ENCODE measurements around the gene TOM1L2. TPM values are rescaled to one million over a fixed set of nuclear protein-coding genes. Genes with fewer than 3 reads are reported as not detected.
"Not testable (repeated sequence)": the region's sequence is repeated elsewhere in the genome, so short reads cannot be mapped to it uniquely, and the experiment has no call there.

TOM1L2 gene
- total RNA-seq, 1 experiment from 2014 or later: 12.8 TPM

GRCh38 chr17:17940441-17940911, 31.7 kb downstream of the TOM1L2 start:
- H3K36me3 ChIP-seq: no peaks in the 10 kb centered on the region
- no peaks in the 10 kb centered on the region for H3K9me3 ChIP-seq
- H3K4me3 ChIP-seq: no peak overlapping the region
- H3K27me3 ChIP-seq: no peaks in the 10 kb centered on the region
- no peak for DNase-seq

GRCh38 chr17:17939941-17940340, 32.3 kb downstream of the TOM1L2 start:
- DNase-seq, H3K9me3 ChIP-seq, H3K36me3 ChIP-seq, H3K4me3 ChIP-seq, H3K27me3 ChIP-seq: not testable (repeated sequence)

- no peak for DNase-seq
- Histone ChIP-seq H3K27me3 (no peaks in the 10 kb centered on the region), H3K36me3 (no peaks in the 10 kb centered on the region), H3K4me3 (no peak overlapping the region), H3K9me3 (no peaks in the 10 kb centered on the region)
Observed at GRCh38 chr17:17938388-17939107, 33.7 kb downstream of the TOM1L2 start.

GRCh38 chr17:17937958-17938357, 34.2 kb downstream of the TOM1L2 start:
- H3K9me3 ChIP-seq: no peaks in the 10 kb centered on the region

GRCh38 chr17:17937201-17937853, 34.9 kb downstream of the TOM1L2 start:
- no peaks in the 10 kb centered on the region for H3K36me3 ChIP-seq
- H3K9me3 ChIP-seq: no peaks in the 10 kb centered on the region
- no peak overlapping the region for H3K4me3 ChIP-seq
- no peak for DNase-seq
- H3K27me3 ChIP-seq: no peaks in the 10 kb centered on the region

More at GRCh38 chr17:17937958-17938357, 34.2 kb downstream of the TOM1L2 start:
- H3K27me3 ChIP-seq: no peaks in the 10 kb centered on the region
- DNase-seq: no peak
- no peak overlapping the region for H3K4me3 ChIP-seq
- no peaks in the 10 kb centered on the region for H3K36me3 ChIP-seq

- DNase-seq: peak; percentile 40
- Histone ChIP-seq H3K36me3 (no peaks in the 10 kb centered on the region), H3K4me3 (no peak overlapping the region), H3K27me3 (no peaks in the 10 kb centered on the region), H3K9me3 (no peaks in the 10 kb centered on the region)
Observed at GRCh38 chr17:17935321-17936271, 36.6 kb downstream of the TOM1L2 start.

- Histone ChIP-seq H3K9me3 (no peaks in the 10 kb centered on the region), H3K36me3 (no peaks in the 10 kb centered on the region), H3K4me3 (no peak overlapping the region), H3K27me3 (no peaks in the 10 kb centered on the region)
- DNase-seq: no peak
Observed at GRCh38 chr17:17934806-17935205, 37.4 kb downstream of the TOM1L2 start.

- Histone ChIP-seq H3K4me3 (no peak overlapping the region), H3K9me3 (no peaks in the 10 kb centered on the region), H3K36me3 (no peaks in the 10 kb centered on the region), H3K27me3 (no peaks in the 10 kb centered on the region)
- DNase-seq: no peak
Observed at GRCh38 chr17:17934214-17934613, 38.0 kb downstream of the TOM1L2 start.

GRCh38 chr17:17933775-17934174, 38.4 kb downstream of the TOM1L2 start:
- Histone ChIP-seq H3K4me3 (no peak overlapping the region), H3K9me3 (no peaks in the 10 kb centered on the region), H3K27me3 (no peaks in the 10 kb centered on the region), H3K36me3 (no peaks in the 10 kb centered on the region)
- peak; percentile 18 for DNase-seq

GRCh38 chr17:17931159-17931558, 41.0 kb downstream of the TOM1L2 start:
- Histone ChIP-seq H3K36me3 (no peaks in the 10 kb centered on the region), H3K9me3 (no peaks in the 10 kb centered on the region), H3K27me3 (no peaks in the 10 kb centered on the region), H3K4me3 (no peak overlapping the region)
- no peak for DNase-seq

GRCh38 chr17:17930674-17931073, 41.5 kb downstream of the TOM1L2 start:
- Histone ChIP-seq H3K4me3 (no peak overlapping the region), H3K36me3 (no peaks in the 10 kb centered on the region), H3K27me3 (no peaks in the 10 kb centered on the region), H3K9me3 (no peaks in the 10 kb centered on the region)
- DNase-seq: no peak

GRCh38 chr17:17929655-17930380, 42.4 kb downstream of the TOM1L2 start:
- DNase-seq: no peak
- no peaks in the 10 kb centered on the region for H3K9me3 ChIP-seq
- no peaks in the 10 kb centered on the region for H3K27me3 ChIP-seq

GRCh38 chr17:17928398-17929287, 43.6 kb downstream of the TOM1L2 start:
- no peaks in the 10 kb centered on the region for H3K36me3 ChIP-seq
- no peaks in the 10 kb centered on the region for H3K9me3 ChIP-seq
- no peaks in the 10 kb centered on the region for H3K27me3 ChIP-seq
- no peak for DNase-seq
- H3K4me3 ChIP-seq: no peak overlapping the region

More at GRCh38 chr17:17929655-17930380, 42.4 kb downstream of the TOM1L2 start:
- no peak overlapping the region for H3K4me3 ChIP-seq
- H3K36me3 ChIP-seq: no peaks in the 10 kb centered on the region

- Histone ChIP-seq H3K4me3 (no peak overlapping the region), H3K27me3 (no peaks in the 10 kb centered on the region), H3K9me3 (no peaks in the 10 kb centered on the region), H3K36me3 (no peaks in the 10 kb centered on the region)
- no peak for DNase-seq
Observed at GRCh38 chr17:17926840-17927449, 45.3 kb downstream of the TOM1L2 start.

GRCh38 chr17:17926036-17926435, 46.2 kb downstream of the TOM1L2 start:
- H3K4me3 ChIP-seq: no peak overlapping the region
- no peak for DNase-seq
- H3K36me3 ChIP-seq: no peaks in the 10 kb centered on the region
- H3K9me3 ChIP-seq: no peaks in the 10 kb centered on the region
- no peaks in the 10 kb centered on the region for H3K27me3 ChIP-seq
